HG02610 (cell line): ENCODE results near the gene ABHD3.
A peak's percentile ranks its signal among the peaks of the same experiment; 100 is the strongest.
"Not testable (repeated sequence)": the region's sequence is repeated elsewhere in the genome, so short reads cannot be mapped to it uniquely, and the experiment has no call there.

Experiments
- ATAC-seq: cut with Tn5 transposase; IDR thresholded peaks from one replicate; pipeline ENCODE4 v1.9.1; 2021; ENCODE audit warnings: mild to moderate bottlenecking, moderate library complexity; ENCODE audit not compliant: unreplicated experiment

The ABHD3 gene

GRCh38 chr18:21653361-21653760 lies 51.2 kb downstream of the ABHD3 start:
- ATAC-seq = no peak

- no peak for ATAC-seq
Observed at GRCh38 chr18:21652073-21652472, 52.5 kb downstream of the ABHD3 start.

- no peak for ATAC-seq
Observed at GRCh38 chr18:21650311-21650710, 54.3 kb downstream of the ABHD3 start.

GRCh38 chr18:21640375-21640774 lies 64.2 kb downstream of the ABHD3 start:
- ATAC-seq = not testable (repeated sequence)

GRCh38 chr18:21638822-21639221 lies 65.8 kb downstream of the ABHD3 start:
- ATAC-seq = no peak

GRCh38 chr18:21636769-21637168 lies 67.8 kb downstream of the ABHD3 start:
- no peak for ATAC-seq

GRCh38 chr18:21634588-21635199 lies 69.9 kb downstream of the ABHD3 start:
- ATAC-seq = no peak

GRCh38 chr18:21632393-21632792 lies 72.2 kb downstream of the ABHD3 start:
- ATAC-seq = no peak

GRCh38 chr18:21629089-21629832 lies 75.3 kb downstream of the ABHD3 start:
- peak; percentile 93 for ATAC-seq

- ATAC-seq = not testable (repeated sequence)
Observed at GRCh38 chr18:21621640-21622039, 82.9 kb downstream of the ABHD3 start.

- ATAC-seq = peak; percentile 99
Observed at GRCh38 chr18:21612125-21613039, 92.2 kb downstream of the ABHD3 start, which contains the start of gene SNRPD1. Gene SNRPD1, plus strand, starts transcription at chr18:21612314. Its CDS starts 116 bp downstream, at chr18:21612430.

- not testable (repeated sequence) for ATAC-seq
Observed at GRCh38 chr18:21611401-21612124, 93.0 kb downstream of the ABHD3 start.

- no peak for ATAC-seq
Observed at GRCh38 chr18:21605213-21605612, 99.4 kb downstream of the ABHD3 start.

- no peak for ATAC-seq
Observed at GRCh38 chr18:21604671-21605070, 99.9 kb downstream of the ABHD3 start.

GRCh38 chr18:21602299-21602587 lies 102.3 kb downstream of the ABHD3 start:
- ATAC-seq = no peak
